ENCODE results near the gene B4GAT1.

Gene B4GAT1

GRCh38 chr11:66328031-66328301, 19.5 kb downstream of the B4GAT1 start:
- H3K4me3 ChIP-seq (ENCODE audit: low read length): no peak overlapping the region
- peak; percentile 53 for DNase-seq (ENCODE audit: low read depth)
- no peak for TF ChIP-seq CTCF (IDR thresholded peaks at IDR 0.05; ENCODE audit: insufficient read depth, low read depth, low read length, missing control alignments)

DNA sequence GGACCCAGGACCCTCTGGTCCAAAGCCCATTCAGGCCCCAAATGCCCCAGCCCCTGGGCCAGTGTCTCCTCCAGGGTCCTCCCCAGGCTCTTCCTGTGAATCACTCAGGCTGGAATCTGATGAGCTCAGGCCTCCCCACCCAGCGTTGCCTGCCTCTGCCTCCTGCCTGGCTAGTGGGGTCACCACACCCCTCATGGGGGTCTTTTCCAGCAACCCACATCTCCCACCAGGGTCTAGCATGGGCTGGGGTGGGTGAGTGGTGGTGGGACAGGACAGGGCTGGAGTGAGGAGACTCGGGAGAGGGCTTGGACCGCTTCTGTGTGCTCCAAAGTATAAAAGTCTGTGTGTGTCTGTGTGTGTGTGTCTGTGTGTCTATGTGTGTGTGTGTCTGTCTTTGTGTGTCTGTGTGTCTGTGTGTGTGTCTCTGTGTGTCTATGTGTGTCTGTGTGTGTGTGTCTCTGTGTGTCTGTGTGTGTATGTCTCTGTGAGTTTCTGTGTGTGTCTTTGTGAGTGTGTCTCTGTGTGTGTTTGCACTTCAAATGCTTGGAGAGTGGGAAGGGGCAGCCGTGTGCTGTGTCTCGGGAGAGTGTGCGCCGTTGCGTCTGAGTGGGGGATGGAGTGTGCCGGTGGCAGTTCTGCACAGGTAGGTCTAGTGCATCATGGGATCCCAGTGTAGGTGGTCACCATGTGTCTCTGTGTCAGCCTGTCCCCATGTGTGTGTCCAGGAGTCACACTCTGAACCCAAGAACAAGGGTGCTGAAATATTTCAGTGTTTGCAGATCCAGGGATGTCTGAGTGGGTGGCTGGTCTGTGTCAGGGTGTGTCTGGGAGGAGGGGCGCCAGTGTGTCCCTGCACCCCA, 20.0 kb downstream of the B4GAT1 start:
- peak; percentile 45 for DNase-seq (ENCODE audit: low read depth)
- no peak for TF ChIP-seq CTCF (IDR thresholded peaks at IDR 0.05; ENCODE audit: insufficient read depth, low read depth, low read length, missing control alignments)

GRCh38 chr11:66326261-66327111, 20.9 kb downstream of the B4GAT1 start:
- no peak for TF ChIP-seq CTCF (IDR thresholded peaks at IDR 0.05; ENCODE audit: insufficient read depth, low read depth, low read length, missing control alignments)
- H3K4me3 ChIP-seq (ENCODE audit: low read length): no peak overlapping the region
- DNase-seq (ENCODE audit: low read depth): no peak

More for the DNA sequence above, 20.0 kb downstream of the B4GAT1 start:
- H3K4me3 ChIP-seq (ENCODE audit: low read length): no peak overlapping the region

DNA sequence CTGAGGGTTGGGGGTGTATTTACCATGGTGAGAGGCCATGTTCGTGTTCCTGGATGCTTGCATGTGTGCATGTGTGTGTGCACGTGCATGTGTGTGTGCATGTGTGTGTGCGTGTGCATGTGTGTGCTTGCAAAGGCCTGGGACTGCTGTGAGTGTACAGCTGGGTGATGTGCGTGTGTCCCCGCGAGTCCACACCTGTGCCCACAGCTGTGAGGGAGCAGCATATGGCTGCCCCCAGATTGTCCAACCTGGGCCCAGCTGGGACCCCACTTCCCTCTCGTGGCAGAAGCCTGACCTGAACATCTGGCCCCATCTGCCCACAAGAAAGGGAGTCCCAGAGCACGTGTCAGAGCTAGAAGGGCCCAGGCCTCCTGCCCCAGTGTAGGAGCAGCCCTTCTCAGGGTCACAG, 22.2 kb downstream of the B4GAT1 start:
- H3K4me3 ChIP-seq (ENCODE audit: low read length): no peak overlapping the region
- TF ChIP-seq CTCF (IDR thresholded peaks at IDR 0.05; ENCODE audit: insufficient read depth, low read depth, low read length, missing control alignments): no peak
- DNase-seq (ENCODE audit: low read depth): no peak

DNA sequence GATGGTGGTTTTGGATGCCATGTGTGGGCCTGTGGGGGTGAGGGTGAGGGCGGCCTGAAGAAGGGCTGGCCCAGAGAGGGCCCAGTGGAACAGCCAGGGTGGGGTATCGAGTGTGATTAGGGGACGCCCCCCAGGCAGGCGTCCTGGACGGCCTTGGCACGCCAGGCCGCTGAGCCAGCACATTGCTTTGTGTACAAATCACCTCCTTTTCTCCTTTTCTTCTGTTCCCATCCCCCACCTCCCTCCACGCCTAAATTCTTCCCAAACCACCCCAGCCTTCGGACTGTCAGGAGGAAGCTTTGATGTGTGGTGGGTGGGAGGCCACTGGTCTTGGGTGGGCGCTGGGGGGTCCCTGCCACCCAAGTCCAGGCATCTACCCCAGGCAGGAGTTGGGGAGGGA, 22.8 kb downstream of the B4GAT1 start:
- DNase-seq (ENCODE audit: low read depth): no peak
- H3K4me3 ChIP-seq (ENCODE audit: low read length): no peak overlapping the region
- TF ChIP-seq CTCF (IDR thresholded peaks at IDR 0.05; ENCODE audit: insufficient read depth, low read depth, low read length, missing control alignments): no peak

GRCh38 chr11:66323684-66324083, 23.7 kb downstream of the B4GAT1 start:
- DNase-seq (ENCODE audit: low read depth): no peak
- no peak for TF ChIP-seq CTCF (IDR thresholded peaks at IDR 0.05; ENCODE audit: insufficient read depth, low read depth, low read length, missing control alignments)
- no peak overlapping the region for H3K4me3 ChIP-seq (ENCODE audit: low read length)

All from epithelial cell of esophagus (primary cell).